Large intestine (tissue), 3 donors: ENCODE results near the gene LRR1. TPM values are rescaled to one million over a fixed set of nuclear protein-coding genes. Genes with fewer than 3 reads are reported as not detected.
A peak's percentile ranks its signal among the peaks of the same experiment; 100 is the strongest.
"Not testable (repeated sequence)": the region's sequence is repeated elsewhere in the genome, so short reads cannot be mapped to it uniquely, and the experiment has no call there.

Experiments used
- DNase-seq, 2 donors: peaks; one replicate each; pipeline versions ENCODE4 v3.0.0 to v3.0.0-alpha.2; 2013
- H3K27ac ChIP-seq: one replicate; pipeline ENCODE4 v1.5.1; 2013; ENCODE audit warnings: low read length
- H3K27me3 ChIP-seq: 2 replicates; pipeline ENCODE4 v1.6.1; 2013; ENCODE audit warnings: low read length; ENCODE audit not compliant: control insufficient read depth, insufficient read depth
- H3K36me3 ChIP-seq: 2 replicates; pipeline ENCODE4 v1.6.1; 2013; ENCODE audit warnings: low read length; ENCODE audit not compliant: control insufficient read depth, insufficient read depth
- H3K4me1 ChIP-seq: one replicate; pipeline ENCODE4 v1.6.1; 2013; ENCODE audit warnings: low read length; ENCODE audit not compliant: control insufficient read depth, insufficient read depth
- H3K4me3 ChIP-seq: one replicate; pipeline ENCODE4 v1.5.1; 2013; ENCODE audit warnings: low read length
- H3K9me3 ChIP-seq: one replicate; pipeline ENCODE4 v1.6.1; 2013; ENCODE audit warnings: mild to moderate bottlenecking, low read depth, low read length, moderate library complexity; ENCODE audit not compliant: control insufficient read depth
- WGBS: methylation state at CpG from one replicate; pipeline ENCODE4 v1.1.5; 2013; ENCODE audit warnings: low lambda C conversion rate; ENCODE audit not compliant: insufficient coverage; 5-methylcytosine and 5-hydroxymethylcytosine counted together
- polyA plus RNA-seq: library from polyadenylated mRNA; unstranded; fragments of 120-200 nt; gene quantifications from one replicate; pipeline ENCODE4 v1.2.1, GENCODE V29; 2013

LRR1 gene
- polyA plus RNA-seq, 1 donor = 13.4 TPM

GRCh38 chr14:49657500-49657899 is 58.8 kb downstream of the LRR1 start:
- WGBS = no CpG with 5 or more reads among the region's 6 CpGs
- not testable (repeated sequence) for H3K4me3 ChIP-seq, DNase-seq, H3K4me1 ChIP-seq, H3K27me3 ChIP-seq, H3K27ac ChIP-seq, H3K9me3 ChIP-seq, H3K36me3 ChIP-seq

DNA sequence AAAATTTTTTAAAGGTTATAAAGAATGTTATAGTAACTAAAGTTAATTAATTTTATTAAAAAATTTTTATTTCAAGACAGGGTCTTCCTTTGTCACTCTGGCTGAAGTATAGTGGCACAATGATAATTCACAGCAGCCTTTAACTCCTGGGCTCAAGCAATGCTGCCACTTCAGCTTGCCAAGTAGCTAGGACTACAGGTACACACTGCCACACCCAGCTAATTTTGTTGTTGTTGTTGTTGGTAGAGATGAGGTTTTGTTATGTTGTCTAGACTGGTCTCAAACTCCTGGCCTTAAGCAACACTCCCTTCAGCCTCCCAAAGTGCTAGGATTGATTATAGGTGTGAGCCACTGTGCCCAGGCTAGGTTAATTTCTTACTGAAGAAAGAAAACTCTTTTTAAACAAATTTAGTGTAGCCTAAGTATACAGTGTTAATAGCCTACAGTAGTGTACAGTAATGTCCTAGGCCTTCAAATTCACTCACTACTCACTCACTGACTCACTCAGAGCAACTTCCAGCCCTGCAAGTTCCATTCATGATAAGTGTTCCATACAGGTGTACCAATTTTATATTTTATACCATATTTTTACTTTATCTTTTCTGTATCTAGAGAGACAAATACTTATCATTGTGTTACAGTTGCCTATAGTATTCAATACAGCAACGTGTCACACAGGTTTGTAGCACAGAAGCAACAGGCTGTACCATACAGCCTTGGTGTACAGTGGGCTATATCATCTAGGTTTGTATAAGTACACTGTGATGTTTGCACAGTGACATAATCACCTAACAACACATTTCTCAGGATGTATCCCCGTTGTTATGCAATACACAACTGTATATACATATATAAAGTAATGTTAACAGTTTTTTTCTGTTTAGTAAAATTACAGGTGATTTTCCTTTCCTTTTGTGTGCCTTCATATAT is 61.1 kb downstream of the LRR1 start:
- Histone ChIP-seq H3K27ac (no peak overlapping the region), H3K9me3 (no peaks in the 10 kb centered on the region), H3K36me3 (no peaks in the 10 kb centered on the region), H3K4me1 (no peaks in the 10 kb centered on the region), H3K27me3 (no peaks in the 10 kb centered on the region), H3K4me3 (no peak overlapping the region)
- DNase-seq = peak in 1 of 2 donors; percentile 52
- WGBS = no CpG with 5 or more reads among the region's 2 CpGs

Other genes with a start within 250 kb of the LRR1 start
- 4,019 TPM for gene RPS29, start 12.6 kb upstream of the LRR1 start, polyA plus RNA-seq
- 319 TPM for gene RPL36AL, start 21.7 kb downstream of the LRR1 start, polyA plus RNA-seq
- 50.9 TPM for gene MGAT2, start 21.9 kb downstream of the LRR1 start, polyA plus RNA-seq
- gene DNAAF2, start 36.3 kb downstream of the LRR1 start, polyA plus RNA-seq = 12.2 TPM
- gene POLE2, start 89.3 kb downstream of the LRR1 start, polyA plus RNA-seq = 11.3 TPM
- gene KLHDC1, start 94.2 kb downstream of the LRR1 start, polyA plus RNA-seq = 4.9 TPM
- gene KLHDC2, start 169.2 kb downstream of the LRR1 start, polyA plus RNA-seq = 113 TPM